ENCODE data around the gene LRRTM4. TPM values are rescaled to one million over a fixed set of nuclear protein-coding genes. Genes with fewer than 3 reads are reported as not detected.

The LRRTM4 gene
- polyA plus RNA-seq, 2 of the 4 experiments (the other 2 are of a cell fraction), result 0.03 TPM; not detected in 1

GRCh38 chr2:76733736-76734135 is 788.4 kb downstream of the LRRTM4 start (continued):
- no peak for TF ChIP-seq FOSL2 (IDR thresholded peaks at IDR 0.05)
- TF ChIP-seq FOSL2 (CRISPR knock-in tag; IDR thresholded peaks at IDR 0.05), result no peak
- no peak for TF ChIP-seq RARB (CRISPR knock-in tag; IDR thresholded peaks at IDR 0.05)

DNA sequence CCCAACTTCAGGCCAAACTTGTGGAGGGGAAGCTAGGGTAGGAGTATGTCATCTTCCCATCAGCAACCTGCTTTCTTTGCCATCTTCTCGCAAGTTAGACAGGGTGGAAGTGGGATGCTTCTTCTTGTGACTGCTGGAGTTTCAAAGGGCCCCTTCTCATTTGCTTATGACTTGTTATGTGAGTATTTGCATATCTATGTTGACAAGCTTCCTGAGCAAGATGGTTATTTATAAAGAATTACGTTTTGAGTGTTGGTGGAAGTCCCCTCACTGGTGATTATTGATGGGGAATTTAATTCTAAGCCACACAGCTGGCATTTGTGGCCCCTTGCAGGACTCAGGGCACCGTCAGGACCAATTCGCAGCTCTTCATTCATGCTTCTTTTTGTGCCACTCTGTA is 791.0 kb downstream of the LRRTM4 start:
- Histone ChIP-seq H3K4me2 (no peak overlapping the region), H3K4me3 (no peak overlapping the region), H3K9me3 (no peaks in the 10 kb centered on the region), H3K27ac (no peak overlapping the region), H3K4me1 (no peaks in the 10 kb centered on the region)
- TF ChIP-seq KDM5A (IDR thresholded peaks at IDR 0.05), result no peak
- no peak for TF ChIP-seq FOXS1 (CRISPR knock-in tag; IDR thresholded peaks at IDR 0.05)
- no peak for TF ChIP-seq HEYL (CRISPR knock-in tag; IDR thresholded peaks at IDR 0.05)
- no peak for TF ChIP-seq ESRRA (IDR thresholded peaks at IDR 0.05; ENCODE audit: borderline replicate concordance, low read length)
- no peak for TF ChIP-seq NPAS2 (CRISPR knock-in tag; IDR thresholded peaks at IDR 0.05; ENCODE audit: borderline replicate concordance)
- TF ChIP-seq CTCF (IDR thresholded peaks at IDR 0.05), result no peak
- TF ChIP-seq RAD21 (conservative IDR thresholded peaks at IDR 0.05 in 1 of 2, IDR thresholded peaks at IDR 0.05 in 1 of 2), result no peak
- TF ChIP-seq, protein P1, sequence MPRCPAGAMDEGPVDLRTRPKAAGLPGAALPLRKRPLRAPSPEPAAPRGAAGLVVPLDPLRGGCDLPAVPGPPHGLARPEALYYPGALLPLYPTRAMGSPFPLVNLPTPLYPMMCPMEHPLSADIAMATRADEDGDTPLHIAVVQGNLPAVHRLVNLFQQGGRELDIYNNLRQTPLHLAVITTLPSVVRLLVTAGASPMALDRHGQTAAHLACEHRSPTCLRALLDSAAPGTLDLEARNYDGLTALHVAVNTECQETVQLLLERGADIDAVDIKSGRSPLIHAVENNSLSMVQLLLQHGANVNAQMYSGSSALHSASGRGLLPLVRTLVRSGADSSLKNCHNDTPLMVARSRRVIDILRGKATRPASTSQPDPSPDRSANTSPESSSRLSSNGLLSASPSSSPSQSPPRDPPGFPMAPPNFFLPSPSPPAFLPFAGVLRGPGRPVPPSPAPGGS (IDR thresholded peaks at IDR 0.05), result no peak
- no peak for TF ChIP-seq HDAC2 (IDR thresholded peaks at IDR 0.05)
- no peak for DNase-seq (ENCODE audit: low read depth in 1 of 2, low spot score in 1 of 2)
- CTCF ChIA-PET, result no interaction called here
- 1% methylated on average over 4 of the region's 4 CpGs for WGBS (ENCODE audit: missing lambda C conversion rate)
- ATAC-seq, result no peak
- POLR2A ChIA-PET, result no interaction called here
- no peak for FAIRE-seq

- no peak for TF ChIP-seq SMC3 (IDR thresholded peaks at IDR 0.05)
- no peak for TF ChIP-seq FOSB (CRISPR knock-in tag; IDR thresholded peaks at IDR 0.05)
- TF ChIP-seq RCOR1 (IDR thresholded peaks at IDR 0.05; ENCODE audit: low read depth, low read length), result no peak
- no peak for TF ChIP-seq MAFK (IDR thresholded peaks at IDR 0.05; ENCODE audit: partially characterized antibody)
- no peak for TF ChIP-seq ZC3H11A (IDR thresholded peaks at IDR 0.05)
- TF ChIP-seq, protein P1 (IDR thresholded peaks at IDR 0.05), result no peak
- ATAC-seq, result no peak
- Histone ChIP-seq H3K4me3 (no peak overlapping the region), H3K4me1 (no peaks in the 10 kb centered on the region), H3K27ac (no peak overlapping the region), H3K9me3 (no peaks in the 10 kb centered on the region), H3K4me2 (no peak overlapping the region)
- FAIRE-seq, result no peak
- no peak for DNase-seq (ENCODE audit: low read depth in 1 of 2, low spot score in 1 of 2)
- ChIA-PET POLR2A (no interaction called here), CTCF (no interaction called here)
- WGBS (ENCODE audit: missing lambda C conversion rate), result 17% methylated on average over 4 of the region's 4 CpGs
Observed at GRCh38 chr2:76730021-76730420, 792.2 kb downstream of the LRRTM4 start.

- TF ChIP-seq FOXS1 (CRISPR knock-in tag; IDR thresholded peaks at IDR 0.05) (no peak), BHLHE40 (IDR thresholded peaks at IDR 0.05; ENCODE audit: low read depth, low read length) (no peak), USF2 (IDR thresholded peaks at IDR 0.05) (no peak)
- 1% methylated on average over 3 of the region's 3 CpGs for WGBS (ENCODE audit: missing lambda C conversion rate)
- no peak for DNase-seq (ENCODE audit: low read depth in 1 of 2, low spot score in 1 of 2)
Observed at GRCh38 chr2:76721226-76721625, 801.0 kb downstream of the LRRTM4 start.

More at GRCh38 chr2:76721226-76721625, 801.0 kb downstream of the LRRTM4 start:
- no peak for ATAC-seq
- FAIRE-seq, result no peak
- Histone ChIP-seq H3K27ac (no peak overlapping the region), H3K4me2 (no peak overlapping the region), H3K9me3 (no peaks in the 10 kb centered on the region), H3K4me1 (no peaks in the 10 kb centered on the region), H3K4me3 (no peak overlapping the region)
- CTCF ChIA-PET, result no interaction called here
- POLR2A ChIA-PET, result no interaction called here
